KOPT-K1 (cell line): ENCODE results near the gene HK2.
"Not testable (repeated sequence)": the region's sequence is repeated elsewhere in the genome, so short reads cannot be mapped to it uniquely, and the experiment has no call there.

Source experiments
- H3K27ac ChIP-seq: fragments of 200-600 bp; sonication (generic); 2 replicates; pipeline ENCODE4 v1.5.1; 2016; ENCODE audit warnings: antibody characterized with exemption, mild to moderate bottlenecking, low read depth, low read length; ENCODE audit not compliant: poor library complexity, severe bottlenecking
- H3K36me3 ChIP-seq: fragments of 200-600 bp; sonication (generic); 2 replicates; pipeline ENCODE4 v1.5.1; 2017; ENCODE audit warnings: antibody characterized with exemption, mild to moderate bottlenecking, low read length, moderate library complexity; ENCODE audit not compliant: insufficient read depth
- H3K9me3 ChIP-seq: fragments of 200-600 bp; sonication (generic); 2 replicates; pipeline ENCODE4 v1.5.1; 2017; ENCODE audit warnings: antibody characterized with exemption, low read length, mild to moderate bottlenecking; ENCODE audit not compliant: insufficient read depth, poor library complexity, severe bottlenecking

HK2 gene

DNA sequence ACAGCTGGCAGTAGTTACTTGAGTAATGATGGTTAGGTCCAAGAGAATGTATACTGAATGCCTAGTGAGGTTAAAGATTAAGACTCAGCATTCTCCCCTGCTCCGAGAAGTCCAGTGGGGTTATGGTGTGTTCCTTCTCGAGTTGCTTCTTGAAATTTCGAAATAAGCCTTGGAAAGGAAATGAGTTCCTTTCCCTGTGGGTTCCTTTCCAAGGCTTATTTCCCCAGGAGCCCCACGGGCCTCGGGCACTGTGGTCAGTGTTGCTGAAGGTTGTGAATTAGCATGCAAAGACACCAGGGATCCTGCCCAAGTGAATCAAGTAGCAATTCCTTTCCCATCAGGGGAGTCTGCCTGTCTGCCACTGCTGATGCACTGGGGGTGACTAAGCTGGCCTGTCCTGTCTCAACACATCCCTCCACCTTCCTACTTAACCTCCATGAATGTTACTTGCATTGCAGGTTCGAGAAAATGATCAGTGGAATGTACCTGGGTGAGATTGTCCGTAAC lies 53.6 kb downstream of the HK2 start:
- peaks cover 98% of the 10 kb centered on the region for H3K36me3 ChIP-seq

DNA sequence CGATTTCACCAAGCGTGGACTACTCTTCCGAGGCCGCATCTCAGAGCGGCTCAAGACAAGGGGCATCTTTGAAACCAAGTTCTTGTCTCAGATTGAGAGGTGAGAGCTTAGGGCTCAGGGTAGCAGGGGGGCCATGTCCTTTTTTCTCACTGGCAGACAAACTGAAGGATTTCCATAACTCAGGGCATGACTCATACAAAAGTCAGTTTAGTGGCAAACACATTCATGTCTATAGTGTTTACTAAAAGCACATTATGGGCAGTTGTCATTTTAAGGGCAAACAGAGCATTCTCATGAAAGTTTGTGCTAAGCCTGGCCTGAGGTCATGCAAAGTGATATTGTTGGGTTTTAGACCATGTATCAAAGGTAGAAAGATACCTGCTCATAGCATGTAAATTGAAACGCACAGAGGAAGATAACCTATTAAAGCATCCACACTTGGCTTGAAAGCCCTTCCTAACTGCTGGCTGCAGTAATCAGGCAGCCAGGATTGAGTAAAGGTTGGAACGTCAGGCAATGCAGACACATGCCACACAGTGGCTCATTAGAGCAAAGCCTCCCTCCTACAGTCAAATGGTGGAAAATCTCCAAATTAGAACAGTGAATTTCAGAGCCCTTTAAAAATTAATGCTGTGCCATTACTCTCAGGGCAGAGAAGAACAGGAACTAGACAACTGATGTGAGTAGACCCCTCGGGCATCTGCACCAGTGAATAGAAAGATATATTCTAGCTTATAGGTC lies 54.2 kb downstream of the HK2 start:
- Histone ChIP-seq H3K9me3 (no peaks in the 10 kb centered on the region), H3K36me3 (peaks cover 95% of the 10 kb centered on the region), H3K27ac (no peak overlapping the region)

More for the DNA sequence above, 53.6 kb downstream of the HK2 start:
- H3K9me3 ChIP-seq, result no peaks in the 10 kb centered on the region
- H3K27ac ChIP-seq, result no peak overlapping the region

DNA sequence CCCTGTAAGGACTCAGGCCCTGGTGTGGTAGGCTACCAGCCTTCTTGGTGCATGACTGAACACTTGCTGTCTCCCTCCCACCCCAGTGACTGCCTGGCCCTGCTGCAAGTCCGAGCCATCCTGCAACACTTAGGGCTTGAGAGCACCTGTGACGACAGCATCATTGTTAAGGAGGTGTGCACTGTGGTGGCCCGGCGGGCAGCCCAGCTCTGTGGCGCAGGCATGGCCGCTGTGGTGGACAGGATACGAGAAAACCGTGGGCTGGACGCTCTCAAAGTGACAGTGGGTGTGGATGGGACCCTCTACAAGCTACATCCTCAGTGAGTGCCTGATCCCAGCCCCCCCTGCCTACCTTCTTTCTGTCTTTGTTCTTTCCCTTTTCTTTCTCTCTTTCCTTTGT lies 55.2 kb downstream of the HK2 start:
- no peak overlapping the region for H3K27ac ChIP-seq
- H3K9me3 ChIP-seq, result no peaks in the 10 kb centered on the region
- H3K36me3 ChIP-seq, result peaks cover 96% of the 10 kb centered on the region

DNA sequence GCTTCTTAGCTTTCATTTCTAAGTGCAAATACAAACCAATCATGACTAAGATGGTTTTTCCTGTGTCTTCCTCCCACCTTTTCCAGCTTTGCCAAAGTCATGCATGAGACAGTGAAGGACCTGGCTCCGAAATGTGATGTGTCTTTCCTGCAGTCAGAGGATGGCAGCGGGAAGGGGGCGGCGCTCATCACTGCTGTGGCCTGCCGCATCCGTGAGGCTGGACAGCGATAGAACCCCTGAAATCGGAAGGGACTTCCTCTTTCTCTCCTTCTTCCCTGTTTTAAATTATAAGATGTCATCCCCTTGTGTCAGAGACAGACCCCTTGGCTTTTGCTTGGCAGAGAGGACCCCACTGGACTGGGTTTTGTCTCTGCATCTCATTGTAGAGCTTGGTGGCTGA lies 56.8 kb downstream of the HK2 start:
- Histone ChIP-seq H3K9me3 (peaks cover 5% of the 10 kb centered on the region), H3K36me3 (peaks cover 93% of the 10 kb centered on the region), H3K27ac (no peak overlapping the region)

DNA sequence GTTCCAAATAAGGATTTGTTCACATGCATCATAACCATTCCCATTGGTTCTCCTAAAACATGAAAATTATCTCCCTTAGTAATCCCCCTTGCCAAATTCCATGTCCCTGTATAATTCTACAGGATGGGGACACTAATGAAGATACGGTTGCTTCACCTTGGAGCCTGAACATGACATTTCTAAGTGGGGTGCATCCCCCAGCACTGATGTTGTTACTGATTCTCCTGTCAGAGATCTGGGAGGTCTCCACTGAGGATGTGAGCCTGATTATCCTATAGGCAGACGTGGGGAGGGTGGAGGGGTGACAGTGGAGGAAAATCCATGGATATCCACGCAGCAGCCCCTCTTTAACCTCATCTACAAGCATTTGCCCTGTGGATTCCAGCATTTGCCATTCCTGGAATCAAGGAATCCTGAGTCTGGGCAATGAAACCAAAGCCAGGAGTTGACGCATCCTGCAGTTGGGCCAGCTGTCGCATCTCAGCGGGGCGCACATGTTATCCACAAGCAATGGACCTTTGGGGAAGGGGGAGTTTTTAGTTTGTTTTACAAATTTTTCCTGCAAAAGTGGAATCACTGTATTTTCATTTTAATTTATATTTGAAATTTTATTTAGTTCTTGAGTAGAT lies 57.3 kb downstream of the HK2 start:
- H3K27ac ChIP-seq, result no peak overlapping the region
- H3K36me3 ChIP-seq, result peaks cover 90% of the 10 kb centered on the region

DNA sequence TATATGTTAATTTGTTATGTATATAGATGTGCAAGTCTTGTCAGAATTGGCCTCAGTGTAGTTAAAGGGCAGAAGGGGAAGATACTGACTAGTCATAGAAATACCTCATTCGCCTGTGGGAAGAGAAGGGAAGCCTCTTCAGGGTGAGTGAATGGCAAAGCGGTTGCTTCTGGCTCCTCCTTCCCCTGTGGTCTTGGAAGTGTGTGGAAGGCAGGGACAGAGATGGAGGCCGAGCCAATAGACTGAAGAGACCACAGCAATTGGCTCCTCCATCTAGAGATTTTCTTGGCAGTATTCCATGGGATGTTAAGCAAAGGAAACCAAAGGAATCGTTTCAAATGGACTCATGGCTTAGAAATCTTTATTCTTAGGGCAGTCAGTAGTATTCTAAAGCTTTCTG lies 57.9 kb downstream of the HK2 start:
- H3K36me3 ChIP-seq, result peaks cover 86% of the 10 kb centered on the region
- H3K9me3 ChIP-seq, H3K27ac ChIP-seq: not testable (repeated sequence)

More for the DNA sequence above, 57.3 kb downstream of the HK2 start:
- peaks cover 5% of the 10 kb centered on the region for H3K9me3 ChIP-seq

DNA sequence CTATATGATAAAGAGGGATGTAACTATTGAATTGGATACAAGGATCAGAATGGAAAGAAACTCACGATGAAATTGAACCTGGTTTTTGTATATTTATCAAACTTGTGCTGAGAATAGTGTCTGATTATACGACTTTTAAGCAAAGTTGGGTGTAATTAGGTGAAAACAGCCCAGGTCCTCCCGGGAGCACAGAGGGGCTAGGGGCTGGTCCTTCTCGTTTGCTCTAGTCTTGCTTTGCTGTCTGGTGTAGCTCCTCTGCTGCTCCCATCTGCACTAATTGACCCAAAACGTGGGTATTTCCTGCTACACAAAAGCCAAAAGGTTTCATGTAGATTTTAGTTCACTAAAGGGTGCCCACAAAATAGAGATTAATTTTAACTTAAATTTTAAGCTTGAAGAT lies 58.7 kb downstream of the HK2 start:
- Histone ChIP-seq H3K9me3 (peaks cover 5% of the 10 kb centered on the region), H3K27ac (no peak overlapping the region), H3K36me3 (peaks cover 78% of the 10 kb centered on the region)

DNA sequence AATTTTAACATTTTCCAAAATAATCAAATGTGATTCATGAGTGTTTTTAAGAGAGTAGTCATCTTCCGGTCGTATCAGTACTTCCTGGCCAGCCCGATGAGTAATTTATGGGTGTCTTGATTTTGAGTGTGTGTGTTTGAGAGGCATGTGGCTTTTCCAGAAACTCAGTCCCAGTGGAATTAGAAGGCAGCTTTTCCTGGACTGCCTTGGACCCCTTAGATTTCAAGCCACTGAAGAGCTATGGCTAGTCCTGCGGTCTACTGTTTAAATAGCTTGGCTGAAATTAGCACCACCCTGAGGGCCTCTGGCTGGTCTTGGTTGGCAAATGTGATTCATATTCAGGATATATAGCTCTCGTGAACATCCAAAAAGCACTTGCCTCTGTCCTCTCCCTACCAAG lies 59.4 kb downstream of the HK2 start:
- peaks cover 71% of the 10 kb centered on the region for H3K36me3 ChIP-seq
- H3K27ac ChIP-seq, result no peak overlapping the region
- H3K9me3 ChIP-seq, result peaks cover 5% of the 10 kb centered on the region

DNA sequence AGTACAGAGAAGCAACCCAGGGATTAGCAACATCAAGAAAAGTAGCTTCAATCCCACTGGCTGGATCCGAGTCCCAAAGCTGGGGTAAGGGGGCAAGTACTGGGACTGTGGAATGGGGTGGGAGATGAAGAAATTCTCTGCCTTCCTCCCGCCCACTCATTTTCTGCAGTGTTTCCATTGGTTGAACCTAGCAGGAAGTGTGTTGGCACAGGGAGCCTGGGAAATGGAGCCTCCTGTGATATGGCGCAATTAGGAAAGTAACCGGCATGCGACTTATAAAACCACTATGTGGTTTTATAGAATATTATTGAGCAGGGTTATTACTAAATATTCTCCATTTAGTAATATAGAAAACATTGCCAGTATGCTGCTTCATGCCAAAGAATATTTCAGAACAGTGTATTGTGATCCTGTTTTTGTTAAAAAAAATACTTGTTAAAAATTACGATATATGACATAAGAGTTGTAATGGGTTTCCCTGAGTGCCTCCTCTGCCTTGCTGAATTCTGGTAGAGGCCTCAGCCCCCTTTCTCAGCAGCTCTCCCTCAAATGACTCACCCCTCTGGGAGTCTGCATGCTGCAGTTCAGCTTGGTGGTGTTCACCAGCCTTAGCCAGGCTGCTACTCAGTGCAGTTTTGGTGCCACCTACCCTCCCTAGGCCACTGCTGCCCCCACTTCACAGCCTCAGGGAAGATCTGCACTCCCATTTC lies 60.5 kb downstream of the HK2 start:
- H3K27ac ChIP-seq, result no peak overlapping the region
- H3K36me3 ChIP-seq, result peaks cover 60% of the 10 kb centered on the region
- H3K9me3 ChIP-seq, result peaks cover 5% of the 10 kb centered on the region

DNA sequence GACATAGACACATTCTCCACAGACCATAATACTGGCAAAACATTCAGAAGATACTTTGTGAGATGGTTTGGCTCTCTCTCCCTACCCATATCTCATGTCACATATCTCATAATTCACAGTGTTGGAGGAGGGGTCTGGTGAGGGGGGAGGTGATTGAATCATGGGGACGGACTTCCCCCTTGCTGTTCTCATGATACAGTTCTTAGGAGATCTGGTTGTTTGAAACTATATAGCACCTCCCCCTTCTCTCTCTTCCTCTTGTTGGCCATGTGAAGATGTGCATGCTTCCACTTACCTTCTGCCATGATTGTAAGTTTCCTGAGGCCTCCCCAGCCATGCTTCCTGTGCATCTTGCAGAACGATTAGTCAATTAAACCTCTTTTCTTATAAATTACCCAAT lies 61.1 kb downstream of the HK2 start:
- H3K27ac ChIP-seq, result no peak overlapping the region
- H3K36me3 ChIP-seq, result peaks cover 54% of the 10 kb centered on the region
- H3K9me3 ChIP-seq, result peaks cover 5% of the 10 kb centered on the region

DNA sequence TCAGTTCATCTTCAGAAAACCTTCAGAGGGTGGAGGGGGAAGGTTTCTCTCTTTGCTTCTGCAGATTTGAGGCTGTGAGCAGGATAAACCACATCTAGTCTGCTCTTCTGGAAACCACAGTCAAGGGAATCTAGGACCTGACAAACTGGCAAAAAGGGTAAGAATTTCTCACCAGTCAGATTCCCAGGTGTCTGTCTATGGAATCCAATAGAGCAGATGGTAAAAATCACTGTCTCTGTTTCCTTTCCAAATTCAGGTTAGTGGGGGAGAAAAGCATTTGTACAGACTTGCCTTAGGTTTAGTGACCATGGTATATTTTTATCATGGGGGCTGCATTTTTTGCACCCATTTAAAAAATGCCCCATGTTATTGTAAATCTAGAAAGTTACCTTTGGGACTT lies 62.3 kb downstream of the HK2 start:
- Histone ChIP-seq H3K36me3 (peaks cover 42% of the 10 kb centered on the region), H3K9me3 (peaks cover 5% of the 10 kb centered on the region)

DNA sequence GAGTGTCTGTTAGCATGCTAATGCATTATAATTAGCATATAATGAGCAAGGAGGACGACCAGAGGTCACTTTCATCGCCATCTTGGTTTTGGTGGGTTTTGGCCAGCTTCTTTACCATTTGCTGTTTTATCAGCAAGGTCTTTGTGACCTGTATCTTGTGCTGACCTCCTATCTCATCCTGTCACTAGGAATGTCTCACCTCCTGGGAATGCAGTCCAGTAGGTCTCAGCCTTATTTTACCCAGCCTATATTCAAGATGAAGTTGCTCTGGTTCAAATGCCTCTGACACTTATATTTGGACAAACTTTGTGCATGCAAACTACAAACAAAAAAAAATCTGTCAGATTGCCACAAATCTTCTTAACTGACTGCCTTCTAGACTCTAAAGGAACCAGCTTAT lies 66.3 kb downstream of the HK2 start:
- H3K9me3 ChIP-seq, H3K27ac ChIP-seq, H3K36me3 ChIP-seq: not testable (repeated sequence)

More for the DNA sequence above, 62.3 kb downstream of the HK2 start:
- H3K27ac ChIP-seq, result no peak overlapping the region

DNA sequence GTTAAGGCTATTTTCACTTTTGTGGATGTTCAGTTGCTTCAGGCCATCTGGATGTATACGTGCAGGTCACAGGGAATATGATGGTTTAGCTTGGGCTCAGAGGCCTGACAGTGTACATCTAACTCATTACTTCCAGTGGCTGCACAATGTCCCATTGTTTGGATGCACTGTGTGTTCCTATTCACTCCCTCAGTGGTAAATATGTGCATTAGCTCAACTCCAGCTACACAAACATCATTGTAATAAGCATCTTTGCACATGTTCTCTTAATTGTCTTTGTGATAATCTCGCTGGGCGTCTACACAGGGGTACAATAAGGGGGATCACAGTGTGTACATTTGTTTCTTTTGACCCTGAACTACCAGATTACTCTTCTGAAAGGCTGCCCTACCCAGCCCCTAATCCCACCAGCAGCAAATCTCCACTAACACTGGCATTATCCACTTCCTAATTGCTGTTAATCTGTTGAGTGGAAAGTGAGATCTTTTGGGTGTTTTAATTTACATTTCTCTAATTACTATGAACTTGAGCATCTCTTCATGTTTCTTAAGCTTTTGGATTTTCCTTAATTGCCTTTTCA lies 68.4 kb downstream of the HK2 start:
- no peaks in the 10 kb centered on the region for H3K9me3 ChIP-seq
- H3K36me3 ChIP-seq, result no peaks in the 10 kb centered on the region
- no peak overlapping the region for H3K27ac ChIP-seq

DNA sequence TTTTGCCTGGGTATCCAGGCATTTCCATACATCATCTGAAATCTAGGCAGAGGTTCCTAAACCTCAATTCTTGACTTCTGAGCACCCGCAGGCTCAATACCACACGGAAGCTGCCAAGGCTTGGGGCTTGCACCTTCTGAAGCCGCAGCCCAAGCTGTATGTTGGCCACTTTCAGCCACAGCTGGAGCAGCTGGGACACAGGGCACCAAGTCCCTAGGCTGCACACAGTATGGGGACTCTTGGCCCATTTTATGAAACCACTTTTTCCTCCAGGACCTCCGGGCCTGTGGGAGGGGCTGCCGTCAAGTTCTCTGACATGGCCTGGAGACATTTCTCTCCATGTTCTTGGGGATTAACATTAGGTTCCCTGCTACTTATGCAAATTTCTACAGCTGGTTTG lies 72.5 kb downstream of the HK2 start:
- Histone ChIP-seq H3K36me3 (no peaks in the 10 kb centered on the region), H3K27ac (no peak overlapping the region), H3K9me3 (no peaks in the 10 kb centered on the region)

DNA sequence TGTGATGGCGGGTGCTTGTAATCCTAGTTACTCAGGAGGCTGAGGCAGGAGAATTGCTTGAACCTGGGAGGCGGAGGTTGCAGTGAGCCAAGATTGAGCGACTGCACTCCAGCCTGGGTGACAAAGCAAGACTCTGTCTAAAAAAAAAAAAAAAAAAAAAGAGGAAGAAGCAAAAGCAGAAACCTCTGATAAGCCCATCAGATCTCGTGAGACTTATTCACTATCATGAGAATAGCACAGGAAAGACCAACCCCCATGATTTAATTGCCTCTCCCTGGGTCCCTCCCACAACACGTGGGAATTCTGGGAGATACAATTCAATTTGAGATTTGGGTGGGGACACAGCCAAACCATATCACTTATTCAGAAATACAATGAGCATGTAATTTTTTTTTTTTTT lies 73.6 kb downstream of the HK2 start:
- H3K27ac ChIP-seq, H3K36me3 ChIP-seq, H3K9me3 ChIP-seq: not testable (repeated sequence)
